NOMO-1 treated with DMSO at 0.1 percent for 48 hours (cell line): ENCODE measurements around the gene SPIRE2.
A peak's percentile ranks its signal among the peaks of the same experiment; 100 is the strongest.
"Not testable (repeated sequence)": the region's sequence is repeated elsewhere in the genome, so short reads cannot be mapped to it uniquely, and the experiment has no call there.

Experiments used
- DNase-seq: peaks from one replicate; lab custom pipeline; 2025; ENCODE audit not compliant: unreplicated experiment; lab: John Stamatoyannopoulos, UW

SPIRE2 gene

GRCh38 chr16:89862732-89863131, 34.5 kb downstream of the SPIRE2 start:
- no peak for DNase-seq

- peak; percentile 75 for DNase-seq
These were observed 35.7 kb downstream of the SPIRE2 start for GRCh38 chr16:89863741-89864526.

GRCh38 chr16:89864527-89864820, 36.2 kb downstream of the SPIRE2 start:
- DNase-seq, result no peak

- no peak for DNase-seq
These were observed 39.6 kb downstream of the SPIRE2 start for GRCh38 chr16:89867918-89868317.

GRCh38 chr16:89869911-89870310, 41.6 kb downstream of the SPIRE2 start:
- no peak for DNase-seq

- DNase-seq, result no peak
These were observed 42.2 kb downstream of the SPIRE2 start for GRCh38 chr16:89870440-89870839.

GRCh38 chr16:89871895-89872294, 43.6 kb downstream of the SPIRE2 start:
- DNase-seq, result no peak

- peak; percentile 76 for DNase-seq
These were observed 45.1 kb downstream of the SPIRE2 start, which contains the start of gene TCF25 for GRCh38 chr16:89873109-89873971. TCF25 (plus strand) TSS chr16:89873592; CDS start chr16:89873668, 76 bp downstream.

- DNase-seq, result peak; percentile 96
These were observed 45.9 kb downstream of the SPIRE2 start for GRCh38 chr16:89873972-89874689.

DNA sequence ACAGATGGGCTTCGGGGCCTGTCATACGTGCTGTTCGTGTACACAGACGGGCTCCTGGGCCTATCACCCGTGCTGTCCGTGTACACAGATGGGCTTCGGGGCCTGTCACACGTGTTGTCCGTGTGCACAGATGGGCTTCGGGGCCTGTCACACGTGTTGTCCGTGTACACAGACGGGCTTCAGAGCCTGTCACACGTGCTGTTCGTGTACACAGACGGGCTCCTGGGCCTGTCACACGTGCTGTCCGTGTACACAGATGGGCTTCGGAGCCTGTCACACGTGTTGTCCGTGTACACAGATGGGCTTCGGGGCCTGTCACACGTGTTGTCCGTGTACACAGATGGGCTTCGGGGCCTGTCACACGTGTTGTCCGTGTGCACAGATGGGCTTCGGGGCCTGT, 50.8 kb downstream of the SPIRE2 start:
- not testable (repeated sequence) for DNase-seq

GRCh38 chr16:89880477-89881367, 52.4 kb downstream of the SPIRE2 start:
- no peak for DNase-seq

GRCh38 chr16:89881368-89881730, 53.1 kb downstream of the SPIRE2 start:
- DNase-seq, result no peak

- DNase-seq, result no peak
These were observed 55.2 kb downstream of the SPIRE2 start for GRCh38 chr16:89883346-89884040.

DNA sequence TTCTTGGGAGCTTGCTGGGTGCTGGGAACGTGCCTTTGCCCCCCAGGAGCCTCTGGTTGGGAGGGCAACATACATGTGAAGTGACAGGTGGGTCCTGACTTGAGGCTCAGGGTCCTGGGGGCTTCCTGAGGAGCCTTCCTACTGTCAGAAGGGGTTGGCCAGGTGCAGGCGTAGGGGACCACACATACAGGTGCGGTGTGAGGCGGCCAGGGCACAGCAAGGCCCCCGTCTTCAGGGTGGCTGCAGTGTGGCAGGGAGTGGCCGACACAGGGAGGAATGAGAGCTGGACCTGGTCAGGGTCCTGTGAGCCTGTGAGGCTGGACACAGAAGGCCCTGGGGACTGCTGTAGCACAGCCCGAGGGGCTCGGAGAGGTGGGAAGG, 55.8 kb downstream of the SPIRE2 start:
- no peak for DNase-seq

GRCh38 chr16:89887243-89887642, 59.0 kb downstream of the SPIRE2 start:
- DNase-seq, result no peak

- no peak for DNase-seq
These were observed 61.9 kb downstream of the SPIRE2 start for GRCh38 chr16:89890200-89890599.

GRCh38 chr16:89890886-89891657, 62.8 kb downstream of the SPIRE2 start:
- DNase-seq, result no peak

DNA sequence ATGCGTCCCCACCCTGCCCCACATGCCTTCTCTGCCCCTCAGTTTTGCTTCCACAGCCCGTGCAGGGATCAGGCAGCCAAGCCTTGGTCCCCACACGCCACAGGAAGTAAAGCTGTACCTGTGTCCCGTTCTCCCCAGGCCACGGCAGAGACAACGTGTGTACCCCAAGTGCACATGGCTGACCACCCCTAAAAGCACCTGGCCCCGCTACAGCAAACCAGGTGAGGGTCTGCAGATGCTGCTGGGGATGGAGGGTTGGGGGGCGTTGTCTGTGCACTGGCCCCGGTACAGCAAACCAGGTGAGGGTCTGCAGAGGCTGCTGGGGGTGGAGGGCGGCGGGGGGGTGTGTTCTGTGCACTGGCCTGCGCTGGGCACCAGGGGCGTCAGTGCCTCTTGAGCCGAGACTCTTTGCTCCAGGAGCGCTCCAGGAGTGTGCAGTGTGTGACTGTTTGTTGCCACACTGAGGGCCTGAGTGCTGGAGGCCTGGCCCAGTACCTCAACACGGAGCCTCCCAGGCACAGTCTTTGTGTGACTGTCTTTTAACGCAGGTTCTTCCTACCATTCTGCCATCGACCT, 63.9 kb downstream of the SPIRE2 start:
- DNase-seq, result no peak

DNA sequence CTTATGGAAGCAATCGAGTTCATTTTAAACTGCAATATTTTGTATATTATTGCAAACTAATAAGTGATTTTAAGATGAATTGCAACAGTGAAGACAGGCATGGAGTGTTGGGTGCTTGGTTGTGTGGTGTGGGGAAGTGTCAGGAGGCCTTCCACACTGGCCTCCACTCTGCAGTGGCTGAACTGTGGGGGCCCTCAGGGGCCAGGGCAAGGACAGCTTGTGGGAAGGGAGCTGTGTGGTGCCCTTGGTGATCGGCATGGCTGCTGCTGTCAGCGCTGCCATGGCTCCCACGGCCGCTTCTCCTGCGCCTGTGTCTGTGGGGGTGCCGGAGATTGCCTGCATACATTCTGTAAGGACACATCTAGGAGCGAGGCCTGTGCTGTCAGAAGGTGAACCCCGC, 64.4 kb downstream of the SPIRE2 start:
- no peak for DNase-seq
